SK-N-SH (cell line): ENCODE measurements around the gene MAGEA11. TPM values are rescaled to one million over a fixed set of nuclear protein-coding genes. Genes with fewer than 3 reads are reported as not detected.
"Not testable (repeated sequence)": the region's sequence is repeated elsewhere in the genome, so short reads cannot be mapped to it uniquely, and the experiment has no call there.

Experiments
- CTCF ChIA-PET: fragments of 300-600, 350-600 bp; formaldehyde crosslinking; extraction: SDS; loops from one replicate; lab custom pipeline; 2021; lab: Yijun Ruan, JAX
- POLR2A ChIA-PET: fragments of 350-600 bp; sonication (Branson Sonifier 250); formaldehyde crosslinking; extraction: SDS; loops from one replicate; lab custom pipeline; 2020; ENCODE audit warnings: antibody characterized with exemption, inconsistent platforms; lab: Yijun Ruan, JAX
- DNase-seq: peaks from one replicate; pipeline ENCODE4 v3.0.0; 2012
- H2AFZ ChIP-seq: fragments of 200-600 bp; sonication (generic); 2 replicates; pipeline ENCODE4 v1.8.1; 2016; ENCODE audit warnings: antibody characterized with exemption, mild to moderate bottlenecking, low read depth
- H3F3A ChIP-seq: fragments of 200-600 bp; sonication (generic); replicated peaks from 2 replicates; pipeline ENCODE3; 2016; ENCODE audit warnings: antibody characterized with exemption, mild to moderate bottlenecking; ENCODE audit not compliant: insufficient read depth
- H3K27ac ChIP-seq, 2 experiments: fragments of 200-500 bp in 1 of 2; fragments of 200-600 bp in 1 of 2; sonication (Bioruptor generic) in 1 of 2; sonication (generic), shearing (Covaris generic) in 1 of 2; 2 replicates each; pipeline versions ENCODE4 v1.5.1 to v1.6.1; 2014 to 2016; ENCODE audit warnings: low read depth in 2 of 2, inconsistent platforms in 1 of 2, low read length in 1 of 2, mild to moderate bottlenecking in 1 of 2, mixed read lengths in 1 of 2
- H3K27me3 ChIP-seq: fragments of 200-600 bp; sonication (generic), shearing (Covaris generic); 2 replicates; pipeline ENCODE4 v1.6.1; 2016; ENCODE audit warnings: mixed run types; ENCODE audit not compliant: insufficient read depth
- H3K36me3 ChIP-seq, 2 experiments: fragments of 200-500 bp in 1 of 2; fragments of 200-600 bp in 1 of 2; sonication (Bioruptor generic) in 1 of 2; sonication (generic) in 1 of 2; replicated peaks in 1 of 2; 2 replicates each; pipeline versions ENCODE3 to v1.5.1; 2014 to 2016; ENCODE audit warnings: low read length in 1 of 2, mild to moderate bottlenecking in 1 of 2; ENCODE audit not compliant: insufficient read depth in 2 of 2, control insufficient read depth in 1 of 2
- H3K4me1 ChIP-seq, 2 experiments: fragments of 200-500 bp in 1 of 2; fragments of 200-600 bp in 1 of 2; sonication (Bioruptor generic) in 1 of 2; sonication (generic), shearing (Covaris generic) in 1 of 2; 2 replicates each; pipeline versions ENCODE4 v1.5.1 to v1.6.1; 2014 to 2016; ENCODE audit warnings: low read depth in 1 of 2, low read length in 1 of 2, mixed run types in 1 of 2; ENCODE audit not compliant: insufficient read depth in 2 of 2, control insufficient read depth in 1 of 2
- H3K4me2 ChIP-seq: fragments of 200-600 bp; sonication (generic), shearing (Covaris generic); 2 replicates; pipeline ENCODE4 v1.6.1; 2017; ENCODE audit warnings: mixed run types
- H3K4me3 ChIP-seq, 2 experiments: fragments of 200-500 bp in 1 of 2; fragments of 200-600 bp in 1 of 2; sonication (Bioruptor generic) in 1 of 2; sonication (generic), shearing (Covaris generic) in 1 of 2; 2 replicates each; pipeline versions ENCODE4 v1.5.1 to v1.8.1; 2014 to 2016; ENCODE audit warnings: low read depth in 2 of 2, inconsistent platforms in 1 of 2, low read length in 1 of 2, mild to moderate bottlenecking in 1 of 2, mixed read lengths in 1 of 2, moderate library complexity in 1 of 2
- H3K79me2 ChIP-seq: fragments of 200-600 bp; sonication (generic); 2 replicates; pipeline ENCODE4 v1.8.1; 2017; ENCODE audit warnings: mild to moderate bottlenecking; ENCODE audit not compliant: insufficient read depth
- H3K9ac ChIP-seq: fragments of 200-600 bp; sonication (generic); 2 replicates; pipeline ENCODE4 v1.6.1; 2017; ENCODE audit warnings: mixed run types
- H3K9me2 ChIP-seq: fragments of 200-600 bp; sonication (generic); 2 replicates; pipeline ENCODE4 v1.6.1; 2017; ENCODE audit warnings: mixed run types
- H3K9me3 ChIP-seq: fragments of 200-600 bp; sonication (generic); 2 replicates; pipeline ENCODE4 v1.6.1; 2017; ENCODE audit warnings: mixed run types, mild to moderate bottlenecking, moderate library complexity
- H4K20me1 ChIP-seq: fragments of 200-600 bp; sonication (generic); 2 replicates; pipeline ENCODE4 v1.6.1; 2017; ENCODE audit warnings: mild to moderate bottlenecking, mixed run types; ENCODE audit not compliant: insufficient read depth
- FOSL2 ChIP-seq: IDR thresholded peaks from 2 replicates; pipeline ENCODE4 v1.4.0; 2012; ENCODE audit warnings: low read depth, mild to moderate bottlenecking, moderate library complexity, borderline replicate concordance
- FOXJ3 ChIP-seq: sonication (generic); formaldehyde crosslinking; IDR thresholded peaks from 2 replicates; pipeline ENCODE4 v1.5.1; 2020; ENCODE audit warnings: mild to moderate bottlenecking, missing genetic modification reagents
- FOXM1 ChIP-seq: IDR thresholded peaks from 2 replicates; pipeline ENCODE4 v1.4.0; 2012; ENCODE audit warnings: low read depth, mild to moderate bottlenecking
- MXI1 ChIP-seq: IDR thresholded peaks from 2 replicates; pipeline ENCODE4 v1.6.1; 2012; ENCODE audit warnings: mild to moderate bottlenecking, low read depth, low read length, improper control_type of control experiment
- NRF1 ChIP-seq: IDR thresholded peaks from 2 replicates; pipeline ENCODE4 v1.6.1; 2012; ENCODE audit warnings: low read depth, mild to moderate bottlenecking, low read length
- RFX5 ChIP-seq: IDR thresholded peaks from 2 replicates; pipeline ENCODE4 v1.6.1; 2012; ENCODE audit warnings: mild to moderate bottlenecking, improper control_type of control experiment, low read length
- SIN3A ChIP-seq: IDR thresholded peaks from 2 replicates; pipeline ENCODE4 v1.6.1; 2012; ENCODE audit warnings: low read depth, mild to moderate bottlenecking, low read length, moderate library complexity, borderline replicate concordance
- SMC3 ChIP-seq: IDR thresholded peaks from 2 replicates; pipeline ENCODE4 v1.6.1; 2012; ENCODE audit warnings: low read depth, low read length, improper control_type of control experiment
- TAF1 ChIP-seq: IDR thresholded peaks from 2 replicates; pipeline ENCODE4 v1.6.1; 2012; ENCODE audit warnings: low read depth, mild to moderate bottlenecking, low read length, moderate library complexity, borderline replicate concordance
- TEAD4 ChIP-seq: IDR thresholded peaks from 2 replicates; pipeline ENCODE4 v1.4.0; 2012; ENCODE audit warnings: mild to moderate bottlenecking, borderline replicate concordance; ENCODE audit not compliant: insufficient read depth
- YY1 ChIP-seq: IDR thresholded peaks from 2 replicates; pipeline ENCODE4 v1.4.0; 2012; ENCODE audit warnings: low read depth, mild to moderate bottlenecking
- WGBS: methylation state at CpG from one replicate; pipeline ENCODE4 v1.1.6; 2017; ENCODE audit warnings: low lambda C conversion rate; 5-methylcytosine and 5-hydroxymethylcytosine counted together
- polyA plus RNA-seq, 3 experiments: library from polyadenylated mRNA; depleted of rRNA; stranded (reverse); fragments of >200 nt; gene quantifications; 2 replicates each; pipeline ENCODE4 v1.2.3, GENCODE V29; 2012
- TF ChIP-seq, protein P1 (sequence below): fragments of 150-350 bp; IDR thresholded peaks from 2 replicates; pipeline ENCODE4 v1.6.1; 2017; ENCODE audit warnings: antibody characterized with exemption, low read length, low read depth, borderline replicate concordance
- TF ChIP-seq, protein P2 (sequence below): IDR thresholded peaks from 2 replicates; pipeline ENCODE4 v1.4.0; 2012; ENCODE audit warnings: low read depth
- TF ChIP-seq, protein P3 (sequence below): IDR thresholded peaks from 2 replicates; pipeline ENCODE4 v1.6.1; 2012; ENCODE audit warnings: mild to moderate bottlenecking, low read depth, low read length, moderate library complexity

The MAGEA11 gene
- polyA plus RNA-seq, 1 of the 3 experiments (the other 2 are of a cell fraction) = 0.03 TPM

DNA sequence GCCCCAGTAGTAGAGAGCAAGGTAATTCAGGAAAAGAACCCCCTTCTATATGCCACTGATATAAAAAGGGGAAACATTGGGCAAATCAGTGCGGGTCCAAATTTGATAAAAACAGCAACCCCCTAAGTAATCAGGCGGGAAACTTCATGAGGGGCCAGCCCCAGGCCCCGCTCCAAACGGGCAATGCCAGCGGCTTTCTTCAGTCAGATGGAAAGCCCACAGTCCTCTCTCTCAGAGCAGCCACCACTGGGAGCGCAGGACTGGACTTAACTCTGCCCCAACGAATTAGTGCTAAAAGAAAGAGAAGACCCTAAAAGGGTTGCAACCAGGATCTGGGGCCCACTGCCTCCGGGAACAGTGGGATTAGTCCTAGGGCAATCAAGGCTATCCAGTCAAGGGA is 9.9 kb downstream of the MAGEA11 start:
- no peaks in the 10 kb centered on the region for H3K4me1 ChIP-seq
- no peak overlapping the region for H3K27ac ChIP-seq
- H4K20me1 ChIP-seq = no peaks in the 10 kb centered on the region
- H3K4me2 ChIP-seq = no peak overlapping the region
- H3K9ac ChIP-seq = no peak overlapping the region
- H3K9me2 ChIP-seq = no peaks in the 10 kb centered on the region
- no peaks in the 10 kb centered on the region for H3K79me2 ChIP-seq
- H3K36me3 ChIP-seq = no peaks in the 10 kb centered on the region
- H3F3A ChIP-seq = no peaks in the 10 kb centered on the region
- peaks cover 13% of the 10 kb centered on the region; the same call in 1 of the 2 replicates for H3K27me3 ChIP-seq
- no peak for DNase-seq
- TF ChIP-seq, protein P1, sequence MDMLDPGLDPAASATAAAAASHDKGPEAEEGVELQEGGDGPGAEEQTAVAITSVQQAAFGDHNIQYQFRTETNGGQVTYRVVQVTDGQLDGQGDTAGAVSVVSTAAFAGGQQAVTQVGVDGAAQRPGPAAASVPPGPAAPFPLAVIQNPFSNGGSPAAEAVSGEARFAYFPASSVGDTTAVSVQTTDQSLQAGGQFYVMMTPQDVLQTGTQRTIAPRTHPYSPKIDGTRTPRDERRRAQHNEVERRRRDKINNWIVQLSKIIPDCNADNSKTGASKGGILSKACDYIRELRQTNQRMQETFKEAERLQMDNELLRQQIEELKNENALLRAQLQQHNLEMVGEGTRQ = no peak
- TF ChIP-seq YY1 (no peak), FOXJ3 (CRISPR knock-in tag) (no peak), TEAD4 (no peak), SIN3A (no peak), TAF1 (no peak), NRF1 (no peak), MXI1 (no peak), FOSL2 (no peak), RFX5 (no peak), FOXM1 (no peak), SMC3 (no peak)
- TF ChIP-seq, protein P2, sequence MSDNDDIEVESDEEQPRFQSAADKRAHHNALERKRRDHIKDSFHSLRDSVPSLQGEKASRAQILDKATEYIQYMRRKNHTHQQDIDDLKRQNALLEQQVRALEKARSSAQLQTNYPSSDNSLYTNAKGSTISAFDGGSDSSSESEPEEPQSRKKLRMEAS = no peak
- TF ChIP-seq, protein P3, sequence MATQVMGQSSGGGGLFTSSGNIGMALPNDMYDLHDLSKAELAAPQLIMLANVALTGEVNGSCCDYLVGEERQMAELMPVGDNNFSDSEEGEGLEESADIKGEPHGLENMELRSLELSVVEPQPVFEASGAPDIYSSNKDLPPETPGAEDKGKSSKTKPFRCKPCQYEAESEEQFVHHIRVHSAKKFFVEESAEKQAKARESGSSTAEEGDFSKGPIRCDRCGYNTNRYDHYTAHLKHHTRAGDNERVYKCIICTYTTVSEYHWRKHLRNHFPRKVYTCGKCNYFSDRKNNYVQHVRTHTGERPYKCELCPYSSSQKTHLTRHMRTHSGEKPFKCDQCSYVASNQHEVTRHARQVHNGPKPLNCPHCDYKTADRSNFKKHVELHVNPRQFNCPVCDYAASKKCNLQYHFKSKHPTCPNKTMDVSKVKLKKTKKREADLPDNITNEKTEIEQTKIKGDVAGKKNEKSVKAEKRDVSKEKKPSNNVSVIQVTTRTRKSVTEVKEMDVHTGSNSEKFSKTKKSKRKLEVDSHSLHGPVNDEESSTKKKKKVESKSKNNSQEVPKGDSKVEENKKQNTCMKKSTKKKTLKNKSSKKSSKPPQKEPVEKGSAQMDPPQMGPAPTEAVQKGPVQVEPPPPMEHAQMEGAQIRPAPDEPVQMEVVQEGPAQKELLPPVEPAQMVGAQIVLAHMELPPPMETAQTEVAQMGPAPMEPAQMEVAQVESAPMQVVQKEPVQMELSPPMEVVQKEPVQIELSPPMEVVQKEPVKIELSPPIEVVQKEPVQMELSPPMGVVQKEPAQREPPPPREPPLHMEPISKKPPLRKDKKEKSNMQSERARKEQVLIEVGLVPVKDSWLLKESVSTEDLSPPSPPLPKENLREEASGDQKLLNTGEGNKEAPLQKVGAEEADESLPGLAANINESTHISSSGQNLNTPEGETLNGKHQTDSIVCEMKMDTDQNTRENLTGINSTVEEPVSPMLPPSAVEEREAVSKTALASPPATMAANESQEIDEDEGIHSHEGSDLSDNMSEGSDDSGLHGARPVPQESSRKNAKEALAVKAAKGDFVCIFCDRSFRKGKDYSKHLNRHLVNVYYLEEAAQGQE = no peak
- CTCF ChIA-PET = no interaction called here
- WGBS = 21% methylated on average over 8 of the region's 8 CpGs
- no peaks in the 10 kb centered on the region for H3K9me3 ChIP-seq
- H2AFZ ChIP-seq = no peak overlapping the region
- no peak overlapping the region for H3K4me3 ChIP-seq
- POLR2A ChIA-PET = no interaction called here

DNA sequence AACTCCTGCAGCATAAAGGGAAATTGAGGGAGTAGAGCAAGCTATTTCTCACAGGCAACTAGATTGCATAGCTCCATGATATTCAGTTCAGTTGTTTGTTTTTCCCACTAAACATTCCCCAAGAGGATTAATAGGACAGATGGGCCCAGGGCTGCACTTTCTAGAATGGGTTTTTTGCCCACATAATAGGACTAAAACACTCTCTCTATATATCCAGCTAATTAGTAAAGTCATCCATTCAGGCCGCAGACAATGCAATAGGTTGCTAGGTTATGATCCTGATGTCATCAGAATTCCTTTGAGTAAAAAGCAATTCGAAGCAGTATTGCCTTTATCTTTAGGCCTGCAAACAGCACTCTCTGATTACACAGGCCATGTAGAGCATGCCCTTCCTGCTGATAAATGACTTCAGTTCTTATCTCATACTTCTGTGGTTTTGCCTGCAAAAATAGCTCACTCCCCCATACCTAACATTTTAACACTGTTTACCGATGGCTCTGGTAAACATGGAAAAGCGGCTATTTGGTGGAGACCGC is 11.8 kb downstream of the MAGEA11 start:
- H3K4me3 ChIP-seq, DNase-seq, H3K9me3 ChIP-seq, H3K9ac ChIP-seq, H3K4me2 ChIP-seq, H3K27ac ChIP-seq, H3K36me3 ChIP-seq, H3K79me2 ChIP-seq, POLR2A ChIA-PET, H2AFZ ChIP-seq, H4K20me1 ChIP-seq, H3F3A ChIP-seq, H3K4me1 ChIP-seq, H3K9me2 ChIP-seq, CTCF ChIA-PET: not testable (repeated sequence)
- 39% methylated on average over 3 of the region's 5 CpGs for WGBS
- peaks cover 13% of the 10 kb centered on the region; the same call in 1 of the 2 replicates for H3K27me3 ChIP-seq

DNA sequence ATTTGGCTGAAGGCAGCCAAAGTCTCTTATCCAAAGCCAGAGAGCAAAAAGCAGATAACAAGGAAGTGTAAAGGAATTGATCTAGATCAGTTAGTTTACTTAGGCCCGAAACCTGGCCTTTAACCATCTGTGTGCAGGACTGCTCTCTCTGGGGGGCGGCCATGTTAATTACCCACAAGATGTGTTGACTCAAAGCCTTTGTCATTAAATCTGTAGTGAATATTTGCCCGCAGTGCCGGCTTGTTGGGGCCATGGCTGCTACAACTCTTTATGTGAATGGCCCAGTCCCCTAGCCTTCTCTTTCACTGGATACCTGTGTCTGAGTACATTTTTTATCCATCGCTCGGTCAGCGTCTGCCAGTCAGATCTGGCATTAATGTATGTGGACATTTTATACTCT is 15.4 kb downstream of the MAGEA11 start:
- H3K27ac ChIP-seq, H3K36me3 ChIP-seq, H3K27me3 ChIP-seq, DNase-seq, CTCF ChIA-PET, H3K4me1 ChIP-seq, H3K4me3 ChIP-seq, H3K79me2 ChIP-seq, POLR2A ChIA-PET, H3K4me2 ChIP-seq, H2AFZ ChIP-seq, H4K20me1 ChIP-seq, H3K9me3 ChIP-seq, H3K9me2 ChIP-seq, H3K9ac ChIP-seq, H3F3A ChIP-seq: not testable (repeated sequence)
- 50% methylated on average over 3 of the region's 7 CpGs for WGBS
